Gastrocnemius medialis (tissue), 4 donors: ENCODE measurements around the gene CTDSP1.

Source experiments
- CTCF ChIP-seq, 5 experiments: fragments of 450-650 bp in 3 of 5; fragments of 200-600 bp in 2 of 5; sonication (generic) in 2 of 5; IDR thresholded peaks in 4 of 5; conservative IDR thresholded peaks in 1 of 5; 1 replicate in 4 of 5; 2 replicates in 1 of 5; pipeline ENCODE4 v1.5.1; 2016 to 2019; ENCODE audit warnings: antibody characterized with exemption in 5 of 5, mild to moderate bottlenecking in 3 of 5, moderate library complexity in 3 of 5
- POLR2A ChIP-seq, 2 donors: fragments of 450-650 bp; IDR thresholded peaks; one replicate each; pipeline ENCODE4 v1.6.1; 2017; ENCODE audit warnings: antibody characterized with exemption in 2 of 2, mild to moderate bottlenecking in 2 of 2, moderate library complexity in 2 of 2

- TF ChIP-seq CTCF (IDR thresholded peaks at IDR 0.05 in 4 of 5, conservative IDR thresholded peaks at IDR 0.05 in 1 of 5) (no peak), POLR2A (IDR thresholded peaks at IDR 0.05) (no peak)
Measured at GRCh38 chr2:218363736-218364135, 35.9 kb upstream of the CTDSP1 start.
